Measurements from ENCODE around the gene BLACAT1. TPM values are rescaled to one million over a fixed set of nuclear protein-coding genes. Genes with fewer than 3 reads are reported as not detected.

Gene BLACAT1
- total RNA-seq, 4 donors from 2014 or later, result 0.53 to 3.6 (median 1.5) TPM; not detected in 1

DNA sequence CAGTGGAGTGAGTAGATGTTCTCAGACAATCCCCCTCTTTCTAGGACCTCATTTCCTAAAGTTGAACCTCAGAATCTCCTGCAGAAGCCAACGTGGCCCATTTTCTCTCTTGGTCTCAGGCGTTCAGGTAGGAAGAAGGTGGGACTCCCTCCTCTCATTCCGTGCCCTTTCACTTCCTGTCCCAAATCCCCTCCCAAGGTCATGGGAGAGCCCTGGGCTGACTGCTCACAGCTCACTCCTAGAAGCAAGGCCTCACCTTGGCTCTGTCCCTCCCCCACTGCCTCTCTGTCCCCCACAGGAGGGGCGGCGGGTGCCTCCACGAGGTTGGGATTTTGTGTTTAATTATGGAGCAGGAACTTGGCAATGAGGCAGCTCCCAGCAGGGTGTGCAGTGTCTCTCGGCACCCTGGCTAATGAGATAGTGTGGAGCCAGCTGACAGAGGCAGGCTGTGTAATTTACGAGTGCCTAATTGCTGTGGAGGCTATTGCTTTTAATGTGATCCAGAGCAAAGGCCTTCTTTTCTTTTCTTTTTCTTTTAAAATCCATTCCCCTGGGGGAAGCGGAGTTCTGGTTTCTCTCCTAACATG lies 39.5 kb upstream of the BLACAT1 start:
- no peak overlapping the region for H3K4me3 ChIP-seq
- no peaks in the 10 kb centered on the region for H3K27me3 ChIP-seq
- TF ChIP-seq, protein P1, sequence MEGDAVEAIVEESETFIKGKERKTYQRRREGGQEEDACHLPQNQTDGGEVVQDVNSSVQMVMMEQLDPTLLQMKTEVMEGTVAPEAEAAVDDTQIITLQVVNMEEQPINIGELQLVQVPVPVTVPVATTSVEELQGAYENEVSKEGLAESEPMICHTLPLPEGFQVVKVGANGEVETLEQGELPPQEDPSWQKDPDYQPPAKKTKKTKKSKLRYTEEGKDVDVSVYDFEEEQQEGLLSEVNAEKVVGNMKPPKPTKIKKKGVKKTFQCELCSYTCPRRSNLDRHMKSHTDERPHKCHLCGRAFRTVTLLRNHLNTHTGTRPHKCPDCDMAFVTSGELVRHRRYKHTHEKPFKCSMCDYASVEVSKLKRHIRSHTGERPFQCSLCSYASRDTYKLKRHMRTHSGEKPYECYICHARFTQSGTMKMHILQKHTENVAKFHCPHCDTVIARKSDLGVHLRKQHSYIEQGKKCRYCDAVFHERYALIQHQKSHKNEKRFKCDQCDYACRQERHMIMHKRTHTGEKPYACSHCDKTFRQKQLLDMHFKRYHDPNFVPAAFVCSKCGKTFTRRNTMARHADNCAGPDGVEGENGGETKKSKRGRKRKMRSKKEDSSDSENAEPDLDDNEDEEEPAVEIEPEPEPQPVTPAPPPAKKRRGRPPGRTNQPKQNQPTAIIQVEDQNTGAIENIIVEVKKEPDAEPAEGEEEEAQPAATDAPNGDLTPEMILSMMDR (IDR thresholded peaks at IDR 0.05), result no peak
- no peak for TF ChIP-seq POLR2A (IDR thresholded peaks at IDR 0.05)
- H3K36me3 ChIP-seq, result no peaks in the 10 kb centered on the region
- no peak for DNase-seq
- peaks cover 0 to 26% (median 0%) of the 10 kb centered on the region in 4 donors for H3K4me1 ChIP-seq
- H3K9me3 ChIP-seq, result no peaks in the 10 kb centered on the region
- H3K27ac ChIP-seq, result no peak overlapping the region

DNA sequence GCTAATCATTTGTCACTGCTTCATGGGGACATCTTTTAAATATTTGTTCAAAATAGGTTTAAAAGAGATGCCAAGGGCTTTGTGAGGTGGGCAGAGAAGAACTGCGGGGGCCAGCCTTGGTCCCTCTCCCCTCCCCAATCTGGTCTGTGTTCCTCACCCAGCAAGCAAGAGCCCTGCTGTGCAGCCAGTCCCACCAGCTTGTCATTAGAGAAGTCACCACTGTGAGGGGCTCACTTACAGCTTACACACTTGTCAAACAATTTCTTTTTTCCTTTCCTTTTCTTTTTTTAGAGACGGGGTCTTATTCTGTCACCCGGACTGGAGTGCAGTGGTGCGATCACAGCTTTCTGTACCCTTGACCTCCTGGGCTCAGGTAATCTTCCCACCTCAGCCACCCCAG lies 38.3 kb upstream of the BLACAT1 start:
- no peak for DNase-seq
- Histone ChIP-seq H3K36me3 (no peaks in the 10 kb centered on the region), H3K27ac (no peak overlapping the region), H3K27me3 (no peaks in the 10 kb centered on the region), H3K4me1 (peaks cover 0 to 26% (median 0%) of the 10 kb centered on the region in 4 donors), H3K4me3 (no peak overlapping the region), H3K9me3 (no peaks in the 10 kb centered on the region)
- no peak for TF ChIP-seq POLR2A (IDR thresholded peaks at IDR 0.05)
- TF ChIP-seq, protein P1 (IDR thresholded peaks at IDR 0.05), result no peak

DNA sequence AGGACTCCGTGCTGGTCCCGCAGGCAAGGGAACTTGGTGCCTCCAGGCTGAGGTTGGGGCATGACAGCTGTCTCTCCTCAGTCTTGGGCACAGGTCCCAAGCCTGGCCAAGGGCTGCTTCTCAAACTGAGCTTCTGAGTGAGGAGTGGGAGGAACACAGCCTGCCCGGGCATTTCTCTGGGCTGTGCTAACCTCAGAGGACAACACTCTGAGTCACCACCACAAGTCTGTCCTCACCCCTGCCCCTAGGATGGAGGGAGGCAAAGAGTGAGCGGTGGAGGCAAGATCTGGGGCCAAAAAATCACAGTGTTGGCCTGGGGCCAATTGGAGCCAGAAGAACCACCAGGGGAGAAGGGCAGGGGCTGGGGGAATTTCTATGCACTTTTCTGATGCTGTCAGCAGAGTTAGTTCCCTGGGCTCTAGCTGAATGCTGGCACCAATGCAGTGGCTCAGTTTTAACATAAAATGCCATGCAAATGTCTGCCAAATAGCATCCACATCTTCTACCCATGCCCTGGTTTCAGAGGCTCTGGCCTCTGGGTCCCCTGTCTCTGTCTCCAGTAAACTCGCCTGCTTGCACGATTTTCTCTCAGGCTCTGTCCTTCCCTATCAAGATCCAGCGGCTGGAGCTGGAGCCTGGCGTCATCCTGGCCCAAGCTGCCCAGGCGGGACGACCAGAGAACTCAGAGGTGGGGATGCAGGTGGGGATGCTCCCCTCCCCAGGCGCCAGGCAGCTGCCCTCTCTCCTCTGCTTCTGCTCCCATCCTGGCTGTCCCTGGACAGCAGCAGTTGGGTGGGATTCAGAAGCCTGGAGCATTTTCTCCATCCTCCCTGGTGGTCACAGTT lies 37.6 kb upstream of the BLACAT1 start:
- no peak for DNase-seq
- H3K4me3 ChIP-seq, result no peak overlapping the region
- peaks cover 0 to 26% (median 0%) of the 10 kb centered on the region in 4 donors for H3K4me1 ChIP-seq
- no peaks in the 10 kb centered on the region for H3K27me3 ChIP-seq
- H3K9me3 ChIP-seq, result no peaks in the 10 kb centered on the region
- no peaks in the 10 kb centered on the region for H3K36me3 ChIP-seq
- H3K27ac ChIP-seq, result no peak overlapping the region
- TF ChIP-seq, protein P1 (IDR thresholded peaks at IDR 0.05), result no peak
- no peak for TF ChIP-seq POLR2A (IDR thresholded peaks at IDR 0.05)

DNA sequence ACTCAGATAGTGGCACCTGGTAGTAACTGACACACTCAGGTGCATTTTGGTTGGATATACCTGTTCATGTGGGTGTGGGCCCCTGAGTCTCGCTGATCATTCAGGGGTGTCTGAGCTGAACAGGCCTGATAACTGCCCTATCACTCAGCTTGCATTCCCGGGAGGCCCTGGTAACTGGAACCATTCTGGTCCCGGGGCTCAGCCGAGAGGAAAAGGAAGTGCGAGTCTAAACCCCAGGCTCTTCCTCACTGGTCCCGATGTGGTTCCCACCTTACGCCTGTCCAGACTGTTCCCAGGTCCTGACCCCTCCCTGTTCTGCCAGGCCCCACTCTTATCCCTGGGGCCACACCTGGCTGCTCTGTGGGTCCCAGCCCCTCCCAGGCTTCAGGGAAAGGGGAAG lies 36.9 kb upstream of the BLACAT1 start:
- H3K27ac ChIP-seq, result no peak overlapping the region
- no peaks in the 10 kb centered on the region for H3K27me3 ChIP-seq
- H3K36me3 ChIP-seq, result no peaks in the 10 kb centered on the region
- no peaks in the 10 kb centered on the region for H3K9me3 ChIP-seq
- DNase-seq, result no peak
- H3K4me1 ChIP-seq, result peaks cover 0 to 26% (median 0%) of the 10 kb centered on the region in 4 donors
- no peak overlapping the region for H3K4me3 ChIP-seq
- TF ChIP-seq, protein P1 (IDR thresholded peaks at IDR 0.05), result no peak
- no peak for TF ChIP-seq POLR2A (IDR thresholded peaks at IDR 0.05)

DNA sequence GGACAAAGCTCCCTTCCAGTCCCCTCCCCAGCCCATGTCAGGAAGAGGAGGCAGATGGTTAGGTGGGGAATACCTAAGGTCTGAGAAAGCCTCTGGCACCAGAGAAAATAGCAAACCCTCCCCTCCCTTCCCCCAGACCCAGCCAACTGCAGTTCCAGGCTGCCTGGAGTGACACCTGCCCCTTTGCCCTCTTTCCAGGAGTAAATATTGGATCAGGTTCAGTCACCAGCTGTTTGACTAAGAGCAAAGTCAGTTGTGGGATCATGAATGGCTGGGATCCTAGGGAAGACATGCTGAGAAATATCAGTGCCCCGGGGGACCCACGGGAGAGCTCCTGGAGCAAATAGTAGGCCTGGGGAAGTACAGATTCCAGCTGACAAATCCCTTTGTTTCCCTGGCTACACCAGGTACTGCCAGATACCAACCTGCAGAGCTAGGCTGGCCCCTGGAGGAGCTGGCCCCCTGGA lies 36.4 kb upstream of the BLACAT1 start:
- H3K27ac ChIP-seq, result no peak overlapping the region
- no peaks in the 10 kb centered on the region for H3K36me3 ChIP-seq
- TF ChIP-seq, protein P1 (IDR thresholded peaks at IDR 0.05), result no peak
- TF ChIP-seq POLR2A (IDR thresholded peaks at IDR 0.05), result no peak
- no peak overlapping the region for H3K4me3 ChIP-seq
- no peaks in the 10 kb centered on the region for H3K27me3 ChIP-seq
- peaks cover 0 to 26% (median 0%) of the 10 kb centered on the region in 4 donors for H3K4me1 ChIP-seq
- H3K9me3 ChIP-seq, result no peaks in the 10 kb centered on the region
- no peak for DNase-seq

Data from Peyer's patch (tissue), 4 donors.